Naive B cell (primary cell): Measurements from ENCODE around the gene REG4. TPM values are rescaled to one million over a fixed set of nuclear protein-coding genes. Genes with fewer than 3 reads are reported as not detected.
A peak's percentile ranks its signal among the peaks of the same experiment; 100 is the strongest.

Experiments used
- ATAC-seq, 2 donors: fragments of 150-1000 bp; cut with Tn5 transposase; 2 replicates each; pipeline ENCODE4 v1.10.0; 2021; ENCODE audit warnings: low read depth in 2 of 2, mild to moderate bottlenecking in 2 of 2, moderate library complexity in 2 of 2
- DNase-seq: peaks from one replicate; pipeline ENCODE4 v3.0.0; 2022
- H3K27ac Mint-ChIP-seq, 6 donors: one replicate each; pipeline ENCODE4 v1.8.0; 2020 to 2022; ENCODE audit warnings: mild to moderate bottlenecking in 6 of 6, mixed read lengths in 6 of 6, moderate library complexity in 5 of 6, inconsistent platforms in 2 of 6
- H3K27me3 Mint-ChIP-seq, 3 donors: one replicate each; pipeline ENCODE4 v1.8.0; 2021 to 2022; ENCODE audit warnings: mixed read lengths in 3 of 3, mild to moderate bottlenecking in 1 of 3
- H3K36me3 Mint-ChIP-seq, 2 donors: one replicate each; pipeline ENCODE4 v1.8.0; 2020 to 2022; ENCODE audit warnings: mixed read lengths in 2 of 2, inconsistent platforms in 1 of 2, mild to moderate bottlenecking in 1 of 2
- H3K4me1 Mint-ChIP-seq, 3 donors: one replicate each; pipeline ENCODE4 v1.8.0; 2020 to 2022; ENCODE audit warnings: mixed read lengths in 3 of 3, inconsistent platforms in 1 of 3, mild to moderate bottlenecking in 1 of 3, moderate library complexity in 1 of 3
- H3K4me3 Mint-ChIP-seq, 8 donors: one replicate each; pipeline ENCODE4 v1.8.0; 2020 to 2022; ENCODE audit warnings: mild to moderate bottlenecking in 8 of 8, mixed read lengths in 8 of 8, moderate library complexity in 8 of 8, inconsistent platforms in 2 of 8
- H3K9me3 Mint-ChIP-seq, 7 donors: one replicate each; pipeline ENCODE4 v1.8.0; 2020 to 2022; ENCODE audit warnings: mixed read lengths in 7 of 7, mild to moderate bottlenecking in 5 of 7, inconsistent platforms in 2 of 7, moderate library complexity in 1 of 7
- polyA plus RNA-seq, 6 donors: library from polyadenylated mRNA; unstranded; fragments of 300-500 nt; fragmentation: Illumina TruSeq; gene quantifications; one replicate each; pipeline ENCODE4 v1.2.3, GENCODE V29; 2021; ENCODE audit warnings: low read depth in 6 of 6

Gene REG4
- polyA plus RNA-seq, 6 donors from 2014 or later, result not detected

- H3K36me3 Mint-ChIP-seq, result no peaks in the 10 kb centered on the region
- no peaks in the 10 kb centered on the region for H3K4me1 Mint-ChIP-seq
- ATAC-seq (no peak), DNase-seq (no peak)
- peaks cover 0 to 8% (median 4%) of the 10 kb centered on the region in 3 donors for H3K27me3 Mint-ChIP-seq
- H3K27ac Mint-ChIP-seq, result peak overlapping the region in 1 of 6 donors; percentile 59
- no peak overlapping the region for H3K4me3 Mint-ChIP-seq
- peaks cover 0 to 1% (median 0%) of the 10 kb centered on the region in 7 donors for H3K9me3 Mint-ChIP-seq
Measured at GRCh38 chr1:119783354-119784185, 27.7 kb downstream of the REG4 start.

DNA sequence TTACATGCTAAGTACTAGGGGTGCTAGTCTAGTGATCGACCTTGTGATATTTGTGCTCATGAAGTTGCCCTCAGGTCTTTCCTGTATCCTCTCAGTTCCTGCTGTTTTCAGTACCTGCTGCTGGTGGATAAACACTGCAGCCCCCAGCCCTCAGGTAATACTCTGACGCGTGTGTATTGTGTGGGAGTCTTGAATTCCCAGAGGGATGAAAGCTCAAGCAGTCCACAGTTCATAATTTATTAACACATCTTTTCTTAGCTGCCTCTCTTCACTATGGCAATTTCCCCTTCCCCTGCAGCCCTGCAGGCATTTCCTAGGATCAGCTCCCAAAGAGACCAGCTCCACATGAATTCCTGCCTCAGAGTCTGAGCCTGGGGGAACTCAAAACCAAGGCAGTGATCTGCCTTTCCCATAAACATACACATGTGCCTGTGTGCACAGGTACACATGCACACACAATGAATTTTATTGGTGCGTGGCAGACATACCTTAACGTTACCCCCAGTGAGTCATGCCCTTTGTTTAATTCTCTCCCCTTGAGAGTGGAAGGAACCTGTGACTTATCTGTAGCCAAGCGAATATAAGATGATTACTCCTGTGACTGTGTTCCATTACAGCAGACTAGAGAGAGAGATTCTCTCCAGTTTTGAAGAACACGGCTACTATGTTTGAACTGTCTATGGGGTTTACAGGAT is 28.5 kb downstream of the REG4 start:
- ATAC-seq, result no peak
- Mint-ChIP-seq H3K36me3 (no peaks in the 10 kb centered on the region), H3K27ac (no peak overlapping the region), H3K4me3 (no peak overlapping the region), H3K4me1 (no peaks in the 10 kb centered on the region), H3K9me3 (peaks cover 0 to 1% (median 0%) of the 10 kb centered on the region in 7 donors), H3K27me3 (peaks cover 4 to 8% (median 5%) of the 10 kb centered on the region in 3 donors)
- DNase-seq, result no peak

DNA sequence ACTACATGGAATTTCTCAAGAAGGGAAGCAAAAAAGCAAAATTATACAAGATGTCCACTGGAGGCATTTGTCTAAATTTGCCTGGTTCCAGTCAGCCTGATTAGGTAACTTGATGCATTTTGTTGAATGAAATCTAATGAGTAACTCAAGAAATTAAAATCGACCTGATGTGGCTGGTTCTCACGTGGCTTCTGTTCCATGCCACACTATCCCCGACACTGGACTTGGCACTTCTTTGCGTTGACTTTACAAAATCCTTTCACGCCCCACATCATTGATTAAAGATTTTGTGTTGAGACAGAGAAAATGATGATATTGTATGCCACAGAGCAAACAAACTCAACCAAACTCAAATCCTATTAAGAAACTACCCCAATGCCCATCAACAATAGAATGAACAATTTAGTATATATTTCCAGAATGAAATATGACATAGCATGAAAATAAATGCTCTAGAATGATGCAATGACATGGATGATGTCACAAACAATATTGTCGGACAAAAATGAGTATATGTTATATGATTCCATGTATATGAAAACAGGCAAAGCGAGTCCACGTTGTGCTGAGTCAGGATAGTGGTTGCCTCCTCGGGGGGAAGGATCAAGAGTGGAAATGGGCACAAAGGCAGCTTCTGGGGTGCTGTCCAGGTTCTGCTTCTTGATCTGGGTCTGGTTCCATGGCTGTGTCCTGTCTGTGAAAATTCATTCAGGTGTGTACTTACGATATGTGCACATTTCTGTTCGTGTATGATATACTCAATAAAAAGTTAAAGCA is 29.6 kb downstream of the REG4 start:
- H3K27me3 Mint-ChIP-seq, result peaks cover 4 to 8% (median 7%) of the 10 kb centered on the region in 3 donors

DNA sequence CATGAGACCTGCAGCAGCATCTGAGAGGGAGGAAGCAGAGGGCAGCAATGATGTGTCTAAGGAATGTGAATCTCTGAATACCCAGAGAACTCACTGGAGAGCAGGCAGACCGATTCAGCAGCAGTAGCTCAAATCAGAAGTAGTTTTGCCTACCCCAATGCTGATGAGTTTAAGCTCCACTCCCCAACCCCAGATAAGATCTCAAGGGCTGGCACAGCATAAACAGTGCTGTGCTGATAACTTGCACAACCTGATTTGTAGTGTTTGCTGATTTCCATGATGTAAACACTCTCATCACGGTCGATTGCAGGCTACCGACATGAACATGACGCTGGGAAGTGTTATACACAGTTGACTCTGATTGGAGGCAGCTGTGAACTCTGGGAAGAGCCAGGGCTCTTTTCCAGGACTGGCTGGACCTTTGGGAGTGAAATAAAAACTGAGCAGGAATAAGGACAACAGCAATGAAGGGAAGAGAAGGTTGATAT is 31.3 kb downstream of the REG4 start:
- no peak for DNase-seq
- Mint-ChIP-seq H3K4me1 (no peaks in the 10 kb centered on the region), H3K27me3 (peaks cover 8 to 15% (median 9%) of the 10 kb centered on the region in 3 donors), H3K36me3 (no peaks in the 10 kb centered on the region), H3K4me3 (no peak overlapping the region), H3K9me3 (peaks cover 0 to 1% (median 0%) of the 10 kb centered on the region in 7 donors), H3K27ac (no peak overlapping the region)
- ATAC-seq, result no peak

More for the DNA sequence above, 29.6 kb downstream of the REG4 start:
- Mint-ChIP-seq H3K4me1 (no peaks in the 10 kb centered on the region), H3K9me3 (peaks cover 0 to 1% (median 0%) of the 10 kb centered on the region in 7 donors), H3K27ac (no peak overlapping the region), H3K4me3 (no peak overlapping the region), H3K36me3 (no peaks in the 10 kb centered on the region)
- DNase-seq (no peak), ATAC-seq (no peak)

DNA sequence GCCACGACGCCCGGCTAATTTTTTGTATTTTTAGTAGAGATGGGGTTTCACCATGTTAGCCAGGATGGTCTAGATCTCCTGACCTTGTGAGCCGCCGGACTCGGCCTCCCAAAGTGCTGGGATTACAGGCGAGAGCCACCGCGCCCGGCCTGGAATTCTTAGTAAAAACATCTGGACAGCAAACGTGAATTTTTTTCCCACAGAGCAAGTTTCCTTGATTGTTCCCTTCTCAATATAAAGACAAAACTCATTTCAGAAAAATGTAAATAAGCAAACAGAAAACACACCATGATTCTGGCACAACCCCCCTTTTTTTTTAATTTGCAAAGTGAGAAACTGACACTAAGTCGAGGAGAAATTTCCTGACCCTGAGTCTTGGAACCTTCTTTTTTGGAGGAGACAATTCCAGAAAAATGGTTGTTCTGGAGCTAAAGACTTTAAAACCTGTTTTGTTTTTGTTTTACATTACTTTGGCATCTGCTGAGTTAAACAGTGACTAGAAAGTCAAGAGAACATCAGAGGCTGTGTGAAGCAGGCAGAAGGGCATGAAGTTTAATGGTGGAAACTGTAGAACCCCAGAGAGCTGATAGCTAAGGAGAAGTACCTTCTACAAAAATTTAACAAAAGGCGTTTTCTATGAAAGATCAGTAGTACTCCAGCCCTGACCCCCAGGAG is 32.2 kb downstream of the REG4 start:
- Mint-ChIP-seq H3K36me3 (no peaks in the 10 kb centered on the region), H3K9me3 (peaks cover 0 to 1% (median 0%) of the 10 kb centered on the region in 7 donors), H3K27ac (no peak overlapping the region), H3K27me3 (peaks cover 8 to 15% (median 9%) of the 10 kb centered on the region in 3 donors), H3K4me3 (no peak overlapping the region), H3K4me1 (no peaks in the 10 kb centered on the region)
- DNase-seq (no peak), ATAC-seq (no peak)

DNA sequence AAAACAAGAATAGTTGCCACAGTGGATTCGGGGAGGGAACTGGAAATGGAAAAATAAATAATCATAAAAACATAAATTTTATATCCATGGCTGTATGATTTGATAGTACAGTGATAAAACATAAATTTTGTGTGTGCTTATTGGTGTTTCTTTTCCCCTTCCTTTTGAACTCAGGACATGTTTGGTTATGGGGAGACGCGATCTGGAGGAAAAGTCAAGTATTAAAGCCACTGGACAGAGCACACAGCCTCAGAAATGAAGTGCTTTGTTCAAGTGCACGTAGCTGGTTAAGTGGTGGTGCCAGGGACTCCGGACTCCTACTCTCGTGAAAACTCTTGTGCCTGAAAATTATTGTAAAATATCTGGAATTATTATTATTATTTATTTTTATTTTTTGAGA is 32.9 kb downstream of the REG4 start:
- Mint-ChIP-seq H3K4me3 (no peak overlapping the region), H3K36me3 (no peaks in the 10 kb centered on the region), H3K9me3 (peaks cover 0 to 1% (median 0%) of the 10 kb centered on the region in 7 donors), H3K27me3 (peaks cover 8 to 15% (median 9%) of the 10 kb centered on the region in 3 donors), H3K4me1 (no peaks in the 10 kb centered on the region), H3K27ac (no peak overlapping the region)
- ATAC-seq (no peak), DNase-seq (no peak)

DNA sequence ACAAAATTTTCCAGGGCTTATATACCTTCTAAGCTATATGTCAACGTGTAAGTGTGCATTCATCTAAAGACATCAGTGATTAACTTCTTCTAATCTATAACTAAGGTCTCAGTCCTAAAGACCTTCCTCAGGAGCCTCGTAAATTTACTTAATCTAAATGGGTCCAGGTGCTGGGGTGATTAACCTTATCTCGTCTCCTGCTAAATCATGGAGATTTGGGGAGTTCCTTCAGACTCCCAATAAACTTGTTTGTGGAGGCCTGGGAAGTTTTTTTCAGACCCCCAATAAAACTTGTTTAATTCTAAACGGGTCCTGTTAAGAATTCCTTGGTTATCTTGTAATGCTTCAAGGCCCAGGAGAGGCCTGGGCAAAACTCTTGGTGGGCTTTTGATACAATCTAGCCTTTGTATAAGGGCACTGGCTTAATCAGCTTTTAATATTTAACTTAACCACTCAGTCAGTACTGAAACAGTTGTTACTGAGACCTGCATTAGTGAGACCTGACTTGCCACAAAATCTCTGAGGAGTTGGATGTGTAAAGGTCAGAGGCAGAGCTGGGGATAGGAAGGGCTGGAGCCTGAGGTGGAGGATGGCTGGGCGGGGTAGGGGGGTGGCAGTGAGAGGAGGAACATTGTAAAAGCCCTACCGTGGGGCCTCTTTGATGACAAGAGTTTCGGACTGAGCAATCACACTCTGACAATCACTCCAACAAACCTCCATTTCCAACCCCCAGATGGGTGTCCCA is 36.3 kb downstream of the REG4 start:
- Mint-ChIP-seq H3K27ac (no peak overlapping the region), H3K27me3 (peaks cover 0 to 15% (median 9%) of the 10 kb centered on the region in 3 donors), H3K9me3 (no peaks in the 10 kb centered on the region), H3K4me3 (no peak overlapping the region), H3K36me3 (no peaks in the 10 kb centered on the region), H3K4me1 (no peaks in the 10 kb centered on the region)
- ATAC-seq (no peak), DNase-seq (no peak)

GRCh38 chr1:119773711-119774241 is 37.5 kb downstream of the REG4 start:
- H3K36me3 Mint-ChIP-seq, result no peaks in the 10 kb centered on the region
- no peak for ATAC-seq

DNA sequence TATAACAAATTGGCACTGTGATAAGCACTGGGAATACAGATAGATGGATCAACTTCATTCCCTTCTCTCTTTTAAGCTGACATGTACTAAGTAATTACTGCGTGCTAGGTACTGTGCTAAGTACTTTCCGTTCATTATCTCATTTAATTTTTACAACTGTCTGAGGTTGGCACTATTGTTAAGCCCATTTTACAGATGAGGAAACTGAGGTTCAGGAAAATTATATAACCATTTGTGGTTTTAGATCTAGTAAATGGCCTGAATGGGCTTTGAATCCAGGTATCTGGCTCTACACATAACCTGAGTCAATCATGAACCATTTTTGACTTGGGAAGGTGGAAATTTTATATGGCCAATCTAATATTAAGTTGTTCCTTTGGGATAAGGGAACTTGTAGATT is 39.0 kb downstream of the REG4 start:
- no peak overlapping the region for H3K4me3 Mint-ChIP-seq
- DNase-seq (no peak), ATAC-seq (no peak)
- no peaks in the 10 kb centered on the region for H3K36me3 Mint-ChIP-seq
- H3K9me3 Mint-ChIP-seq, result no peaks in the 10 kb centered on the region
- H3K27ac Mint-ChIP-seq, result no peak overlapping the region
- H3K27me3 Mint-ChIP-seq, result peaks cover 0 to 13% (median 12%) of the 10 kb centered on the region in 3 donors
- H3K4me1 Mint-ChIP-seq, result no peaks in the 10 kb centered on the region

More at GRCh38 chr1:119773711-119774241, 37.5 kb downstream of the REG4 start:
- Mint-ChIP-seq H3K4me1 (no peaks in the 10 kb centered on the region), H3K4me3 (no peak overlapping the region), H3K27ac (no peak overlapping the region), H3K27me3 (peaks cover 0 to 15% (median 9%) of the 10 kb centered on the region in 3 donors), H3K9me3 (no peaks in the 10 kb centered on the region)
- no peak for DNase-seq

GRCh38 chr1:119771770-119772169 is 39.5 kb downstream of the REG4 start:
- ATAC-seq, result no peak
- Mint-ChIP-seq H3K4me3 (no peak overlapping the region), H3K27ac (no peak overlapping the region), H3K4me1 (no peaks in the 10 kb centered on the region), H3K27me3 (peaks cover 4 to 18% (median 17%) of the 10 kb centered on the region in 3 donors), H3K9me3 (peaks cover 0 to 1% (median 0%) of the 10 kb centered on the region in 7 donors), H3K36me3 (no peaks in the 10 kb centered on the region)
- no peak for DNase-seq

GRCh38 chr1:119771016-119771415 is 40.2 kb downstream of the REG4 start:
- Mint-ChIP-seq H3K27ac (no peak overlapping the region), H3K4me3 (no peak overlapping the region), H3K4me1 (no peaks in the 10 kb centered on the region), H3K36me3 (no peaks in the 10 kb centered on the region), H3K27me3 (peaks cover 4 to 20% (median 19%) of the 10 kb centered on the region in 3 donors), H3K9me3 (peaks cover 0 to 1% (median 0%) of the 10 kb centered on the region in 7 donors)
- no peak for ATAC-seq
- no peak for DNase-seq

GRCh38 chr1:119768778-119769177 is 42.5 kb downstream of the REG4 start, which contains the start of gene HMGCS2:
TSS of gene HMGCS2 (minus strand) at chr1:119768905. CDS start at chr1:119768844, 61 bp downstream.
- Mint-ChIP-seq H3K9me3 (peaks cover 0 to 1% (median 0%) of the 10 kb centered on the region in 7 donors), H3K27me3 (peaks cover 4 to 13% (median 12%) of the 10 kb centered on the region in 3 donors), H3K36me3 (no peaks in the 10 kb centered on the region), H3K4me3 (no peak within 1 kb of the TSS), H3K4me1 (no peaks in the 10 kb centered on the region), H3K27ac (peak within 1 kb of the TSS in 1 of 6 donors; percentile 11)
- DNase-seq, result no peak
- no peak for ATAC-seq
